Hematopoietic multipotent progenitor cell (in vitro differentiated cells): ENCODE results near the gene DOCK7. TPM values are rescaled to one million over a fixed set of nuclear protein-coding genes. Genes with fewer than 3 reads are reported as not detected.
A peak's percentile ranks its signal among the peaks of the same experiment; 100 is the strongest.
"Not testable (repeated sequence)": the region's sequence is repeated elsewhere in the genome, so short reads cannot be mapped to it uniquely, and the experiment has no call there.

Experiments
- DNase-seq, 3 donors: peaks; one replicate each; pipeline ENCODE4 v3.0.0-alpha.2; 2011 to 2015; ENCODE audit warnings: low read depth in 2 of 3, low spot score in 2 of 3
- total RNA-seq: library from RNA; depleted of rRNA; stranded (reverse); fragments of >200 nt; gene quantifications from one replicate; pipeline ENCODE4 v1.2.3, GENCODE V29; 2012

The DOCK7 gene
- total RNA-seq, 1 donor = 15.3 TPM

DNA sequence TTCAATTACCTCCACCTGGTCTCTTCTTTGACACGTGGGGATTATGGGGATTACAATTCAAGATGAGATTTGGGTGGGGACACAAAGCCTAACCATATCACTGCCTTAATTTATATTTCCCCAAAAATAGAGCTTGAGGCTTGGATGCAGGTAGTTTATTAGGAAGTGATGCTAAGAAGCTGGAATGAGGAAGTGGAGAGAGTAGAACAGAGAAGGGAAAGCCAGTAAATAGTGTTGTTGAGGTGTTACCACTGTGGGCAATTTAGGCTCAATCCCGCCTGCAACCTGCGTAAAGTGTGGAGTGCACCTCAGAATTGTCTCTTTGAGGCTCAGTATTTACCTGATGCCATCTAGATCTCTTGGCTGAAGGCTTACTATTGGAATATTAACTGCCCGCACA lies 4.9 kb upstream of the DOCK7 start:
- DNase-seq = no peak

- no peak for DNase-seq
Measured at GRCh38 chr1:62691062-62691844, 3.1 kb upstream of the DOCK7 start.

DNA sequence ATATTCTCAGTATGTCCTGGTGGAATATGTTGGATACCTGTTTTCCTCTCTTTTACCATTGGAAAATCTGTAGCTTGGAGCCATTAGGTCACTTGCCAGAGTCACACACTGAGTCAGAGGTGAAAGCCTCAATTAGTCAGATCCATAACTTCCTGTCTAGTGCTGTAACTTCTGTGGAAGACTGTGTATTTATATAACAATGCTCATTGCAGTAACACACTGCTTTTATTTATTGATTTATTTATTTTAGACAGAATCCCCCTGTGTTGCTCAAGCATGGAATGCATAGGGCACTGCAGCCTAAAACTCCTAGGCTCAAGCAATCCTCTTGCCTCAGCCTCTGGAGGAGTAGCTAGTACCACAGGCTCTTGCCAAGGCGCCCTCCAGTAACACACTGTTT lies 1.3 kb upstream of the DOCK7 start:
- DNase-seq = no peak

DNA sequence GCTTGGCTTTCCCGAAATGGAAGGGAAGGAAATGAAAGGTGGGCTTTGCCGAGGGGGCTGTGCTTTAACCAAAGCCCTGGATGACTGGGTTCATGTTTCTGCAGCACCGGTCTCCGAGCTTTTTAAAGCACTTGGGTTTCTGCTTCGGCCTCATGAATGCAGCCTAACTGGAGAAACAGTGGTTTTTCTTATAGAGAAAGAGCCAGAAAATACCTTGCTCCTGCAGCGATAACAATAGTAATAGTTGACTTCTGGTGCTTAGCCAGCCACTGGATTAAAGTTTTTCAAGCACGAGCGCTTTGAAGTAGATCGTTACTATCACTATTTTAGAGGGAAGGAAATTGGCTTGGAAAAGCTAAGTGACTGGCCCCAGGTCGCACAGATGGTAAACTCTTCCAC lies 500 bp upstream of the DOCK7 start:
- DNase-seq = no peak

DNA sequence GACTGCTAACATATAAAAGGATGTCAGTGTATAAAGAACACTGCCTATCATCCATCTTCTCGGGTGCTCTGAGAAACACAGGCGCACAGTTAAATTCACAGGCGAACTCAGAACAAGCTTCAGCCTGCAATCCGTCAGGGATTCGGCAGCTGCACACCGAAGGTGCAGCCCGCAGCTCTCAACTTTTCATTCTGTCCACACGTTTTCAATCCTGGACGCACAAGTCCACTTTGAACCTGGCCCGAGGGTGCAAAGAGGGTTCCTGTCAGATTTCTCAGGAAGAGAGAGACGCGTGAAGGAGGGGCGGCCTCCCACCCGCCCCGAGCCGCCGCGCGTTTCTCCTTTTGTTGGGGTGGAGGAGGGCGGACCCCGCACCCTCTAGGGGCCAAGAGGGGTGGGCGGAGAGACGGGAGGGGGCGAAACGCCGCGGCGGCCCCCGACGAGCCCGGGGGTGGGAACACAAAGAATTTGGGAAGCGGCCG lies 724 bp downstream of the DOCK7 start:
- DNase-seq = peak; percentile 10 to 62 (median 48)

- no peak for DNase-seq
Measured at GRCh38 chr1:62686822-62687221, 1.4 kb downstream of the DOCK7 start.

GRCh38 chr1:62685431-62685859 lies 2.7 kb downstream of the DOCK7 start:
- no peak for DNase-seq

DNA sequence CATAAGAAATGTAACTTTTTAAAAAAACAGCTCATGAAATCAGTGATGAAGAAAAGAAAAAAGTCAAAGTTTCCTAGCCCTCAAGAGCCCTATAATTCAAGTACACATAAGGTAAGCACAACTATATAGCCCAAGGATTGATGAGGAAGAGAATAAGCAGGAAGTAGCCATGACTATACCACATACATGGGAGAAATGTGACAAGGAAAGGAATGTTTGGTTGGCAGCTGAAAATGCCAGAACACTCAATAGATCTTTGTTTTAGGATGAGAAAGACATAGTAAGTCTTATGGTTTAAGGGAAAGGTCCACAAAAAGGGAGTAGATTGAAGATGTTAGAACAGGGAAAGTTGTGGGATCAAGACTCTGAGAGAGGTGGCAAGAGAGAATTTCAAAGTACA lies 5.7 kb downstream of the DOCK7 start:
- no peak for DNase-seq

GRCh38 chr1:62680992-62681391 lies 7.2 kb downstream of the DOCK7 start:
- DNase-seq = not testable (repeated sequence)

DNA sequence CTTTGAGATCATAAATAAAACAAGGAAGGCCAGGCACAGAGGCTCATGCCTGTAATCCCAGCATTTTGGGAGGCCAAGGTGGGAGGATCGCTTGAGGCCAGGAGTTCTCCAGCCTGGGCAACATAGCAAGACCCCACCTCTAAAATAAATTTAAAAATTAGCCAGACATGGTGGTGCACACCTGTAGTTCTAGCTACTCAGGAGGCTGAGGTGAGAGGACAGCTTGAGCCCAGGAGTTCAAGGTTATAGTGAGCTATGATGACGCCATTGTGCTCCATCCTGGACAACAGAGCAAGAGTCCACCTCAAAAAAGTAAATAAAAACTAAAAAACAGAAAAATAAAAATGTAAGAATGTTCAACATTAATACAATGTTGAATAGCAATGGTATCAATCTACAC lies 10.4 kb downstream of the DOCK7 start:
- not testable (repeated sequence) for DNase-seq

GRCh38 chr1:62676611-62677356 lies 11.4 kb downstream of the DOCK7 start:
- no peak for DNase-seq

GRCh38 chr1:62673629-62674028 lies 14.6 kb downstream of the DOCK7 start:
- DNase-seq = no peak

GRCh38 chr1:62672029-62672428 lies 16.2 kb downstream of the DOCK7 start:
- no peak for DNase-seq

- DNase-seq = no peak
Measured at GRCh38 chr1:62654744-62655143, 33.4 kb downstream of the DOCK7 start.

DNA sequence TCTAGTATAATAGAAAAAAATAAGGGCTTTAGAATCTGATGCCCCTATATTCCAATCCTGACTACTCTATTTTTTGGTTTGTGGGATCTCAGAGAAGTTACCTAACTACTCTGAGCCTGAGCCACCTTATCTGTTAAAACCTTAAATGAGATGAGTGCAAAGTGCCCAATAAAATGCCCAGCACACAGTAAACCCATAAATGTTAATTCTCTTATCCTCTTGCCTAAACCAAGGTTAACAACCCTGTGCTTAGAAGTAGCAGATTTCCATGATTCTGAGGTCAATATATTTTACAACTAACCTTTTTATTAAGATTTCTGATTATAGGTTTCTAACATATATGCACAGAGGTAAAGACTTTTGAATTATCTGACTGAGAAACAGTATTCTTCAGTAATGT lies 35.8 kb downstream of the DOCK7 start:
- DNase-seq = no peak

DNA sequence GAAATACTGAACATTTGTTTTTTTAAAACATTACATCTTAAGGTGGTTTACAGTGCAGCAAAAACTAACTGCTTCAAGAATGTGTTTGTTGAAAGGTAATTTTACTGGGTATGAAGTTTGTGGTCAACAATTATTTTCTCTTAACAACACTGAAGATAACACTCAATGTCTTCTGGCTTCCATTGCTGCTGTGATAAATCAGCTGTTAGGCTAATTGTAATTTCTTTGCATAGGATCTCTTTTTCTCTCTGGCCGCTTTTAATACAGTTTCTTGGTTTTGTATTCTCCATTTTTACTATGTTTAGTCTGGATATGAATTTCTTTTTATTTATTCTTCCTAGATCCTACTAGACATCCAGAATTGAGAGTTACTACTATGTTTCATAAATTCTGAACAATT lies 44.9 kb downstream of the DOCK7 start:
- DNase-seq = peak in 1 of 3 donors; percentile 11

- no peak for DNase-seq
Measured at GRCh38 chr1:62637392-62638105, 50.6 kb downstream of the DOCK7 start.

DNA sequence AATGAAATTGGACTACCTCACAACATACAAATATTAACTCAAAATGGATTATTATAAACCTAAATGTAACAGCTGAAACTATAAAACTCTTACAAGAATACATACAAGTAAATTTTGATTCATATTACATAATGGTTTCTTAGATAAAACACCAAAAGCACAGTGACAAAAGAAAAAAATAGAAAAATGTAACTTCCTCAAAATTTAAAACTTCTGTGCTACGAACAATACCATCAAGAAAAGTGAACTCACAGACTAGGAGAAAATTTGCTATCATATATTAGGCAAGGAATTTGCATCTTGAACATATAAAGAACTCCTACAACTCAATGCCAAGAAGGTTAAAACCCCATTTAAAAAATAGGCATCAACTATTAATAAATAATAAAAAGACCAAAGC lies 59.7 kb downstream of the DOCK7 start:
- DNase-seq = peak in 1 of 3 donors; percentile 53

DNA sequence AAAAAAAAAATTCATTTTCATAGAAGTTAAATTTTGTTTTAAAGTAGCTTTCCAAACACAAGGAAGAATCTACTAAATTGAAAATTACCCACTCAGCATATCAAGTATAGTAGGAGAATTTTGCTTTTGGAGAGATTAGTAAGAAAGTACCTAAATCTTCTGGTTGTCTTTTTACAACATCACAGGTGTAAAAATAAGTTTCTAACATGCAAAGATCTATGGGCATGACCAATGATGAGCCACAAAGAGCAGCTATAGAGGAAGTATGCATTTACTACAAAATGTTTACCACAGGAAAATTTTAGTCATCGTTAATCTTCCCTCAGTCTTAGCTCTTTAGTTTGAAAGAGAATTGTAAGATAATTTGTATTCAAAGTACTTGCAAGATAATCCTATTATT lies 62.8 kb downstream of the DOCK7 start:
- peak in 1 of 3 donors; percentile 16 for DNase-seq

DNA sequence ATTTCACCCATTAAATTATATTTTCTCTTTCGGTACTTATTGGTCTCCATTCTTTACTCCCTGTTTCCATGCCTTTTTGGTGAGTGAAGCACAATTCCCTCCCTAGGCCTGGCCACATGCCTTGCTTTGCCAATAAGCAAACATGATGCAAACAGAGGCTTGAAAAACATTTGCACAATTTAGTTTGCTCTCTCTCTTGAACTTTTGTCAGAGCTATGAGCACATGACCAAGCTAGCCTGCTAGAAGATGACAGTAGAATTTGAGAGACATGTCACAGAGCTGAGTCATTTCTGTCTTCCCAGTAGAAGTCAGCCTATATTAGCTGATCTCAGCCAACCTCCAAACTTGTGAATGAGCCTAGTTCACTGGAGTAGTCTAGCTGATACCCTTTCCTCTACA lies 66.3 kb downstream of the DOCK7 start:
- DNase-seq = peak in 1 of 3 donors; percentile 10

- DNase-seq = no peak
Measured at GRCh38 chr1:62613890-62614289, 74.3 kb downstream of the DOCK7 start.
